ENCODE results near the gene RSAD2.
"Not testable (repeated sequence)": the region's sequence is repeated elsewhere in the genome, so short reads cannot be mapped to it uniquely, and the experiment has no call there.

RSAD2 gene

DNA sequence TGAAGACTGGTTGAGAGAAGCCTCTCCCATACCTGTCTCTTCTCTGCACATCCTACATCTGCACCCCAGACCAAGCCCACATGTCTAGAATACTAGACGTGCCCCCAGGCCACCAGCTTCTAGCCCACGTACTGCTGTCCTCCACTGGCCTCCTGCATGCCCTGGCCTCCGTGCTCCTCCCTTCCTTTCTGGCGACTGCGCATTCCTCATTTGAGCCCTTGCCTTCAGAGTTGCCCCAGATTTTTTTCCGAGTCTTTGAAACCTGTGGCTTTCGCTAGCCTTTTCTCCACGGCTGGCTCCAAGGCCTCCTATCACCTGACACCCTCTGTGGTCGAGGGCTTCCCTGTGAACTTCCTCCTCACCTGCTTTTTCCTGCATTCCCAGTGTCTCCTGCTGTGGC lies 50.9 kb downstream of the RSAD2 start:
- no peak for DNase-seq

DNA sequence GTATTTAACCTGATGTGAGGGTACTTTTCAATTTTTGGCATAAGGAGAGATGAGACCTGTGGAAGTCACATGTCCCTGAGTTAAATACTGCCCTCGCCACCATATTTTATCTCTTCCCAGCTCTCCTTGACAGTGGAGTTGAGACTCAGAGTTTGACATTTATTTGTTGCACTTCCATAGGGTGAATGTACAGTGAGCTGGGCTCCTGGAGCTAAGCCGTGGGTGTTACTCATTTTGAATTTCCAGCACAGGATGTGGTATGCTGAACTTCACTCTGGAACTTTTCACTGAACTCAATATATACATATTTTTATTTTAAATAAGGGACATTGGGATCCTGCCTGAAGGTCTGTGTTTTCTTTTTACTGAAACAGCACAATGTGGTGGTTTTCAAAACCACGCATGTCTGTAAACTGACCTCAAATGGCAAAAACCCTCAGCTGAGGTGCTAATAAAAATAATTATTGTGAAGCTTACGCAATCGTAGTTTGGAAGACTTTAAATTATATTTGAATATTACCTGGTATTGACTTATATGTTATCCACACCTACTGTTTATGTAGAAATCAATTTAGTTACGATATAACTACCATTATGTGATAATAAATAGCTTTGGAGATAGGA lies 51.7 kb downstream of the RSAD2 start:
- no peak for DNase-seq

DNA sequence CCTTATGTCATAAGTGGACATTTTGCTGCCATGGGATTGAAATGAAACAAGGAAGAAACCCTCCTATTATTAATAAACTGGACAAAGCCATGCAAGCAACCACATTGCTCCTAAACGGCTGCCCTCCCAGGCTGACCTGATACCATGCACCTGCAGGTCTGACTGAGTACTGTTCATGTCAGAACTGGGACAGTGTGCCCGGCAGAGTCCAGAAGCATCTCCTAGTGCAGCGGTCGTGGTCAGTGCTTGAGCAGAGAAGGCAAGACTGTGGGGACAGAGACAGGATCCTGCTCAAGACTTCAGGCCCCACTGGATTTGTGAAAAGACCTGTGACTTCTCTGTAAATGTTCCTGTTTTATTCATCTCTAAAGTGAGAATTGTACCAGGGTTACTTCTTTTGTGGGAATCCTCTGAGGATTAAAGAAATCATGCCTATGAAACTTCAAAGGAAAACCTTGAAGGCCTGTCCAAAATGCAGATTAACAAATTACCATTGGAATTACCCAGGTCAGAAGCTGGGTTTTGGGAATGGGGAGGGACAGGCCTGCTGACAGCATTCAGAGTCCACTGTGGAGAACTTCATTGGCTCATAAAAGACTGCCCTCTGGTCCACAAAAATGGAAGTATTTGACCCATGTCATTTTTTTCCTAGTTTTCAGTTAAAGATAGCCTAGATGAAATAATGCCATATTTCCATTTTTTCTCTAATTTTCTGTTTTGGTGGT lies 53.5 kb downstream of the RSAD2 start:
- DNase-seq = no peak

DNA sequence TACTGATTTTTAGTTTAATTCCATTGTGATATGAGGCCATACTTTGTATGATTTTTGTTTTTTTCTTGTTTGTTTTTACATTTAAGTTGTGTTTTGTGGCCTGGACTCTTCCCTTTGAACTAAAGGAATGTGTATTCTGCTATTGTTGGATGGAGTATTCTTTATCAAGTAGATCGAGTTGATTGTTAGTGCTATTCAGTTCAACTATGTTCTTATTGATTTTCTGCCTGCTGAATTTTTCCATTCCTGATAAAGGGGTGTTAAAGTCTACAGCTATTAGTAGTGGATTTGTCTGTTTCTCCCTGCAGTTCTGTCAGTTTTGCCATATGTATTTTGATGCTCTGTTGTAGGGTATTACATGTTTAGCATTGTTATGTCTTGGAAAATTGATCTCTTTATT lies 54.2 kb downstream of the RSAD2 start:
- DNase-seq = no peak

DNA sequence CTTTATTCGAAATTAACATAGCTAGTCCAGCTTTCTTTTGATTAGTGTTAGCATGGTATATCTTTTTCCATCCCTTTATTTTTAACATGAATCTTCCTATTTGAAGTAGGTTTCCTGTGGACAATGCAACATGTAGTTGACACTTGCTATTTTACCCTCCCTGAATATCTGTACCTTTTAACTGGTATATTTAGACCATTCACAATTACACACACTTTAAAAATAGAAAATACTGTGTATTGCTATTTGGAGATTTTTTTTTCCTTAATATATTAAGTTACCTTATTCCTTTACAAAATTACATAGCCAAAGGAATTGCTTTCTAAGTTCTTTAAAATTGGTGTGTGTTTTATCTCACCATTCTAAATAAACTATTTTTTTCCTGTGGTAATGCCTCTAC lies 54.6 kb downstream of the RSAD2 start:
- no peak for DNase-seq

DNA sequence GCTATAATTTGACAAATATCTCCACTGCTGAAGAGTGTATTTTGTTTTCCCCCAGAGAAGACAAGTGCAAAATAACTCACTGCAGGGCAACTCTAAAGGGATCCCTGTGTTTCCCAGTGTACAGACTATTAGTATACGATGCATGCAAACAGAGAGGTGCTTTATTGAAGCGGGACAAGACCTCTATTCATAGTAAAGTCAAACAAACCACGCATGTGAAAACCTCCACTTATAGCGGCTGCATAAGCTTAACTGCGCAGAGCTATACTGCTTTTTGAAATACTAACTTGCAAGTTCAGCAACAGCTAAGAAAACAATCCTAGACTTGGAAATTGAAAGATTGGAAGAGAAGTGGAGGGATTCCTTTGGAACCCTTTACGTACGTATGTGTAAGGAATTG lies 55.3 kb downstream of the RSAD2 start:
- no peak for DNase-seq

DNA sequence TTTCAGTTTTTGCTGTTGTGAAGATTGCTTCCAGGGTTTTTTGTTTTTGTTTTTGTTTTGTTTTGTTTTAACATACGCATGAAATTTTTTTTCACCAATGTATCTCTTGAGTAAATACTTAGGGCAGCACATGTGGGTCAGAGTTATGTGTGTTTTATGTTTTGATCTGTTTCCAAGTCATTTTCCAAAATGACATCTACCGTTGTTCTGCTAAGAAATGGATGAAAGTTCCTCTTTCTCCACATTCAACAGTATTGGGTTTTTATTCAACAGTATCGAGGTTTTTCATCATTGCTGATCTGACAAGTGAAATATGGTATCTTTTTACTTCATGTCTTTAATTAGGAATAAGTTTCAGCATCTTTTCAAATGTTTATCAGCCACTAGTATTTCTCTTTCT lies 56.3 kb downstream of the RSAD2 start:
- DNase-seq = no peak

DNA sequence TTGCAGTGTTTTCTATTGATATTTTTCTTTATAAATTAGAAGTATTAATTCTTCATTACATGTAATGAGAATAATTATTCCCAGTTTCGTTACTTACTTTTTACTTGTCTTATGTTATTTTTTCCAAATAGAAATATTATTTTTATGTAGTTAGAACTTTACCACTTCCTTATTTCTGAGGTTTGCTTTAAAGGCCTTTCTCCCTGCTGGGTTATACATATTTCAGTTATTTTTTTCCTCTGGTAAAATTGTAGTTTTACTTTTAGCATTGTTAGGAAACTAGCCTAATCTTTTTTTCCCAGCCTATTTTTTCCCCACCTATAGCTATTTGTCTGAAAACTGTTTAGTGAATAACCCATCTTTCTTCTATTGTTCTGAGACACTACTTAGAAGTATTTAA lies 56.8 kb downstream of the RSAD2 start:
- DNase-seq = no peak

DNA sequence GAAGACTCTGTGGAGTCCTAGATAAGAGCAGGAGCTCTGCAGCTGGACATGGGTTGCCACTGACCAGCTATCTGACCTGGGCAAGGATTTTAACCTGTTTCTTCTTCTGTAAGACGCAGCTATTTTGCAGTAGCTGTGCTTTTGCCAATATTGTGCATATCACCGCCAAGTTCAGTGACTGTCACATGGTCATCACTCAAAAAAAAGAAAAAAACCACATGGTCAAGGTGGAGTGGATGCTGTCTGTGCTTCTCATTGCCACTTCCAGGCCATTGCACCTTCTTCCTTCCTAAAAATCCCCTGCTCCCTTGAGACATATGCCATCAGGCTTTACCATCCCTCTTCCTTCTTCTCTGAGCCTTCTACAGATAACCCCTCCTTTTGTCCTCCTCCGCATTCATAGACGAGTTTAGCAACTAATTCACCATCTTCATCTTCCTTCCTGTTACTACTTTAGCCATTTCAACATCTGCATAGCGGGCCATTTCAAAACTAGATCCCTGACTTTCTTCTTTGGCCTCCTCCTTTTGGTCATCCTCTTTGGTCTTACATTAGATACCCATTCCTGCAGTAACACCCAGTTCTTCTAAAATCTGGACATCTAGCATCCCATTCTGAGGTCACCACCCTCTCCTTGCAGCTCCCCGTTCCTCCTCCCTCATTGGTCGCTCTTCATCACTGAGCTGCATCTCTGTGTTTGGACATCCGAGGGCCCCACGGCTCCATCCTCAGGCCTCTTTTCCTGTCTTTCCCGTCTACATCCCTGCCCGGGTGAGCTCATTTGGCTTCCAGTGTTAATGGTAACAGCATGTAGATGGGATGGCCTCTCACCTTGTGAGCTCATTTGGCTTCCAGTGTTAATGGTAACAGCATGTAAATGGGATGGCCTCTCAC lies 57.4 kb downstream of the RSAD2 start:
- no peak for DNase-seq

DNA sequence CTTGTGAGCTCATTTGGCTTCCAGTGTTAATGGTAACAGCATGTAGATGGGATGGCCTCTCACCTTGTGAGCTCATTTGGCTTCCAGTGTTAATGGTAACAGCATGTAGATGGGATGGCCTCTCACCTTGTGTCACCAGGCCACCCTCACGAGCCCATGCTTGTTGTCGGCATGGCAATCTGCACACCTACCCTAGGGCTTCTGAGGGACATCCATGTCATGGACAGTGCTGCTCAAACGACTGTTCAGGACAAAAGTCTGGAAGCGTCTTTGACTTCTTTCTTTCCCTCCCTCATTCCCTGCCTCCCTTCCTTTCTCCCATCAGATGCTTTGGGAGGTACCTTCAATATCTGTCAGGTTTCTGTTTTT lies 58.1 kb downstream of the RSAD2 start:
- DNase-seq = not testable (repeated sequence)

DNA sequence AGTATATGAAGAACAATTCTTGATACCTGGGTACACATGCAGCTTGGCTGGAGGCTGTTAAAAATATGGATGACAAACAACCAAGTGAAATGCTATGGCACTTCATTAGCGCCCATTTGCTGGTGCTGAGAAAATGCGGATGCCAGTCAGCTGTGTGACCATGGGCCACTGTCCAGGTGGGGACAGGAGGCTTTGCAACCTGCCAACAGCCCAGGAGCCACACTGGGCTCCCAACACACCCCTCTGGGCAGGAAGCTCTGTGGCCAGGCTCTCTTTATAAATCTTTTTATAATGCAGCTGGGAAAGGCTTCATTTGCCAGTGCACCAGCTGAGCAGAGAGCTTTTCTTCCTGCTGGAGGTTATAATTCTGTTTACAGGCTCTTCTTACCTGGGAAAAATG lies 59.6 kb downstream of the RSAD2 start:
- DNase-seq = no peak

DNA sequence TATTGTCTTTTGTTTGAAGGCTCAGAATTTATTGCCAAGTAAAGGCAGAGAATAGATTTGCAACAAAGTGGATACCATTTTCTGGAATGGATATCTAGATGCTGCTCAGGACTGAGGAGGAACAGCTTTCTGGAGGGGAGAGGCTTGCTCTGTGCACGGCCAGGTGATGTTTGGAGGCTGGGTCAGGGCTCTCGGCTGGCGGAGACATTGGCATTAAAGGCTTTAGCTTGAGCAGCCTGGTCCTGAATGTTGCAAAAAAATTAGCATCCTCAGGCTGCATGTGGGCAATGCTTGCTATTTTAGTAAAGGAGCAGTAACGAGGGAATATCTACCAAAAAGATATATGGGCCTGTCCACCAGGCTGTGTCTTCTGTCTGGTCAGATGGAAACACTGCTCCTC lies 60.0 kb downstream of the RSAD2 start:
- DNase-seq = no peak

DNA sequence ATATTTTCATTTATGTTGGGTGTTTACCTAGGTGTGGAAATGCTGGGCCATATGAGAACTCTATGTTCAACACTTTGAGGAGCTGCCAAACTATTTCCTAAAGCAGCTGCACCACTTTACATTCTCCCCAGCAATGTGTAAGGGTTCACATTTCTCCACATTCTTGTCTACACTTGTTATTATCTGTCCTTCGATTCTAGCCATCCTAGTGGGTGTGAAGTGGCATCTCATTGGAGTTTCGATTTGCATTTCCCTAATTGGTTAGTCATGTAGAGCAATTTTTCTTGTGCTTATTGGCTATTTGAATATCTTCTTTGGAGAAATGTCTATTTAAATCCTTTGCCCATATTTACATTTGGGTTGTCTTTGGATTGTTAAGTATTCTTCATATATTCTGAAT lies 61.5 kb downstream of the RSAD2 start:
- DNase-seq = no peak

DNA sequence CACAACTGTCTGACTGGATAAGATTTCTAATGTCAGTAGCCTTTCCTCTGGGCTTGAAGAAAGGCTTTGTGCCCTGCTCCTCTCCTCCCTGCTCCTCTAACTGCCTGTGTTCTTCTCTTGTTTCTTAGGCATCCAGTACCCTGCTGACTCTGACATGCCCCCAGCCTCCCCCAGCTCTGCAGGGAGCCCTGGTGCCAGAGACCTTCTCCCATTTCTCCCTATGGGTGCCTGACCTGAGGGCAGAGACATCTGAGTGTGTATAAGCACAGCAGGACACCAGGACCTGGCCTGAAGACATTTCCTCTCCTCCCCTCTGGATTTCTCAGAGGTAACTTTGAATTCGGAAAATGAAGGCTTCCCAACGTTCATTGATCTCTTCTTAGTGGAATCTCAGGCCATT lies 63.2 kb downstream of the RSAD2 start:
- DNase-seq = no peak

DNA sequence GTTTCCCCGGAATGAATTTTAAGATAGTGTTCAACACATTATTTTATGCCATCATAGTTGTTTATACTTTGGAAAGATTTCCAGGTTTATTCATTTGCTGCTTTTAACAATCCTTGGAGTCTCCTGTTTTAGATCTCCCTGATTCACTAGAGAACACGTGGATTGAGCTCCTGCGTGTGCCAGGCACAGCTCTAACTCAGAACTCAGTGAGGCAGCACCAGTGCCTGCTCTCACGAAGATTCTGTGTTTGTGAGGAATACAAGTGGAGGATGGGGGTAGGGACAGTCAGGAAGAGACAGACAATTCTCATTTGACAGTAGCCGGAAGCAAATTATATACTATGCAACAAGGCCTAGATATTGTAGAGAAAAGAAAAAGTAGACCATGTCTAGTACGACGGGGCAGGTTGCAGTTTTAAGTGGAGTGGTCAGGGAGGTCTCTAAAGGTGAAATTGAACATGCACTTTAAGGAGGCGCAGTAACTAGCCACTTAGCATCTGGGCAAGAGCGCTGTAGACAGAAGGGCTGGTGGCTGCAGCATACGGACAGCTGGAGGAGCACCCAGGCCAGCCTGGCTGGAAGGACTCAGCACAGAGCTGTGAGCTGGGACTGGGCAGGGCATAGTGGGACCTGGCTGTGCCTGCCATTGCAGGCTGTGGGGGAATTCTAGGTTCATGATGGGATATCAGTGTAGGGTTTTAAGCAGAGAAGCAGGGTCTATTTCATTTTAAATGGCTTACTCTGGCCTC lies 63.9 kb downstream of the RSAD2 start:
- no peak for DNase-seq

DNA sequence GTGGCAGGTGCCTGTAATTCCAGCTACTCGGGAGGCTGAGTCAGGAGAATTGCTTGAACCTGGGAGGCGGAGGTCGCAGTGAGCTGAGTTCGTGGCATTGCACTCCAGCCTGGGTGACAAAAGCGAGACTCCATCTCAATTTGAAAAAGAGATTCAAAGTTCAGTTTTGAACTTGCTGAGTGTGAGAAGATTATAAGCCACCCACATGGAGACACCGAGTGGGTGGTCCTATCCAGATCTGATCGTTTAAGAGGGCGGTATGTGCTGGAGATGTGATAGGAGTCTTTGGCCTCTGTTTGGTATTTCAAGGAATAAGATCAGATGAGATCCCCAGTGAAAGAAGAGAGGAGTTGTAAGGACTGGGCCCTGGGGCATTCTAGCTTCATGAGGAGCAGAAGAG lies 65.3 kb downstream of the RSAD2 start:
- no peak for DNase-seq

DNA sequence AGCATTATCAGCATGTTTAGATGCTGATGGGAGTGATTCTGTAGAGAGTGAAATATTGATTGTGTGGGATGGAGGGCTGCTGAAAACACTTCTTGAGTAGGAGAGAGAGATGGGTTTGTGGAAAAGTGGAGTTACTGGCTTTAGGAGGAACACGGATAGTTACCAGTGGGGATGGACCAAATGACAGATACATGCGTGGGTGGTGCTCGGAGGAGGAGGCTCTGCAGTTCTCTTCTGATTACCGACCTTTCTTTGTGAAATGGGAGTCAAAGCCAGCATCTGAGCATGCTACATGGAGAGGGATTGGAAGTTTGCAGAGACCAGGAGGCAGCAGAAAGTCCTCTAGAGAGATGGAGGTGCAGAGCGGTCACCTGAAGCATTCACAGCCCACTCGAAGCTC lies 65.9 kb downstream of the RSAD2 start:
- DNase-seq = no peak

DNA sequence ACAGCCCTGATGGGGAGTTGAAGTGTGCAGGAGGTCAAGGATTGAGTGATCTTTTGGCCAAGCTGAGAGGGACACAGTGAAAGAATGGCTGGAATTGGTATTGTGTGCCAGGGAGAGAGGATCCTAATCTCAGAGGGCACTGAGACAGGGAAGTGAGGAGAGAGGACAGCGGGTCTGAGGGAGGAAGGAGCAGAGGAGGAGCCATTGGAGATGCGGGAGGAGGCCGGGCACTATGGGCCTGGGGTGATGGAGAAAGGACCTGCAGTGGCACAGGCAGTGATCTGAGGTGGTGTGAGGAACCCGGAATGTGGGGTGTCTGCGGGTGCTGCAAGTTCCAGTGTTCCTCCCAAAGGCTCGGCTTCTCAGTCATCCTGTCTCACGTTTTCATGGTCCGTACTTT lies 66.4 kb downstream of the RSAD2 start:
- DNase-seq = no peak

DNA sequence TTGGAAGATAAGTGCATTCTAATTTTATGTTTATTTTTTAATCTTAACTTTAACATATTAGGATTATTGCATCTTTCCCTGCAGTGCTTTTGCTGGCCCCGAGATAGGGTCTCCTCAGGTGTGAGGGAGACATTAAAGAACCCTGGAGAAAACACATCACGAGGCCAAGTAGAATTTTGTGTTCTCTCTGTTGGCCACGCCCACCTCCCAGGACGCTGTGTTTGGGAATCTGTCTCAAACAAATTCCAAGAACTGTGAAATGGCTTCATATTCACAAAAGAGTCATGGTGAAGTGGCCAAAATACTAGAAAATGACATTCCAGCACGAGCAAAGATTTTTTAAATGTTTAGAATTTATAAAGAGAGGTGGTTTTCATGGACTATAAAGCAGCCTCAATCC lies 67.0 kb downstream of the RSAD2 start:
- no peak for DNase-seq

DNA sequence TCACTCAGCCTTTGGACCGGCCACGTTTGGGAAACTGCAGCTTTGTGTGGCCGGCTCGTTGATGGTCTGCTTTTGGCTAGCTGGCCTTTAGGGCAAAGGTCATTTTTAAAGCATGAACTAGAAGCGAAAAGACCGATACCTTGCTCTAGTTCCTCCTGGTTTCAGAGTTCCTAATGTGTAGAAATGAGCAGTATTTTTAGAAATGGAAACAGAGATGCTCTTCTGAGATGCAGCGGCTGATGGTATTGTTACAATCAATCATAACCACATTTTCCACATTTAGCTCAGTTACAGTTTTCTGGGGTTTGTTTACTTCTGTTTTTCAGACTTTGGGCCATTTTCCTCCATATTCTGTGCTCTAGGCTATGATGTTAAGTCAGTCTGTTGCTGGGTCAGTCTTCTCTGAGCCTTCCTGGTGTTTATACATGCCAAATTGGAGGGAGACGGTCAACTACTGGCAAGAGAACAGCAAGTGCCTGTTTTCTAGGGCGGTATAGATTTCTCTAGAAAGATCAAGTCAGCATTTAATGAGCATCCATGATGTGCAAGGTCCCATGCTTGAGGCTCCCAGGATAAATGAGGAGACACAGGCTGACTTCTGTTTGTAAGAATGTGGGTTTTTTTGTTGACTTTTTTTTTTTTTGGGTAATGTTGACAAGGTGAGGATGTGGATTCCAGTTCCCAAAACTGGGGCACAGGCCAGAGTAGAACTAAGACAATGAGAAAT lies 67.7 kb downstream of the RSAD2 start:
- no peak for DNase-seq

DNA sequence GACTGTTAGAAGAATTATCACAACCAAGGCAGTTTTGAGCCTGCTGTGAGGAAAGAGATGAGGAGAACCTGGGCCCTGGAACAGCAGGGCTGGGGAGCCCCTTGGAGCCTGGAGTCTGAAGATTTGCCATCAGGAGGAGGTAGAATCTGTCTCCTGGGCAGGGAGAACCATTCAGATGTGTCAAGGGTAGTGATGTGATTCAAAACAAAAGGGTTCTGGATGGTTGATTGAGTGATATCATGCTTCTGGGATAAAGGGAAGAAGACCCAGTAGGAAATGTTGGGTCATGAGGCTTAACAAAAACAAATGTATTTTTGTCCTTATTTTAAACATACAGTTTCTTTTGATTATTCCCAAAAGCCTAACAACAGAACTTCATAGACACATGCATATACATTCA lies 68.2 kb downstream of the RSAD2 start:
- DNase-seq = no peak

DNA sequence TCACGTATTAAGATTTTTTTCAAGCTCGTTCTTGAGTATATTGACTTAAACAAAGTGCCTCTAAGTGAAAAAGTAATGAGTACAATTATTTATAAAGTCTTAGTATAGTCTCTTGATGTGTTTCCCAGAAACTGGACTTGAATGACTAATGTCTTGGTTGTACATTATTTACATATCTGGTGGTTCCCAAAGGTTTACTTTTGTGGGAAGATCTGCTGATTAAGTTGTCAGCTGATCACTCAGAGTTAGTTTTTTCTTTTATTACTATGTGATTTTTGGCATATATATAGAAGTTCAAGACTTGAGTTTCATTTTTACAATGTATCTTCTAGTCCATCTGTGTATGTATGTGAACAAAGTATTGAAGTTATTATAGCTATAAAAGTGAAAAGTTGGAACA lies 69.1 kb downstream of the RSAD2 start:
- no peak for DNase-seq
